NCI-H748 treated with DMSO at 0.1 percent for 48 hours (cell line): ENCODE data around the gene AKAP8L.
"Not testable (repeated sequence)": the region's sequence is repeated elsewhere in the genome, so short reads cannot be mapped to it uniquely, and the experiment has no call there.

Source experiments
- DNase-seq: peaks from one replicate; lab custom pipeline; 2025; lab: John Stamatoyannopoulos, UW

The AKAP8L gene

GRCh38 chr19:15417699-15418098 lies 1.1 kb downstream of the AKAP8L start:
- DNase-seq, result no peak

GRCh38 chr19:15412832-15413231 lies 6.0 kb downstream of the AKAP8L start:
- no peak for DNase-seq

GRCh38 chr19:15411351-15411750 lies 7.4 kb downstream of the AKAP8L start:
- not testable (repeated sequence) for DNase-seq

GRCh38 chr19:15404780-15405211 lies 14.0 kb downstream of the AKAP8L start:
- no peak for DNase-seq

GRCh38 chr19:15404097-15404779 lies 14.6 kb downstream of the AKAP8L start:
- DNase-seq, result no peak

- no peak for DNase-seq
Observed at GRCh38 chr19:15403151-15403531, 15.6 kb downstream of the AKAP8L start.

- no peak for DNase-seq
Observed at GRCh38 chr19:15402411-15403150, 16.2 kb downstream of the AKAP8L start.

GRCh38 chr19:15401397-15401710 lies 17.4 kb downstream of the AKAP8L start:
- DNase-seq, result no peak

- DNase-seq, result no peak
Observed at GRCh38 chr19:15400521-15401396, 18.0 kb downstream of the AKAP8L start.

GRCh38 chr19:15399635-15400034 lies 19.2 kb downstream of the AKAP8L start:
- DNase-seq, result no peak

- no peak for DNase-seq
Observed at GRCh38 chr19:15399234-15399515, 19.6 kb downstream of the AKAP8L start.

- DNase-seq, result no peak
Observed at GRCh38 chr19:15398501-15399233, 20.1 kb downstream of the AKAP8L start.

GRCh38 chr19:15397782-15398181 lies 21.0 kb downstream of the AKAP8L start:
- no peak for DNase-seq

GRCh38 chr19:15397236-15397635 lies 21.6 kb downstream of the AKAP8L start:
- DNase-seq, result no peak

GRCh38 chr19:15396436-15396835 lies 22.4 kb downstream of the AKAP8L start:
- no peak for DNase-seq

- DNase-seq, result not testable (repeated sequence)
Observed at GRCh38 chr19:15395251-15395650, 23.5 kb downstream of the AKAP8L start.

- no peak for DNase-seq
Observed at GRCh38 chr19:15394426-15394825, 24.4 kb downstream of the AKAP8L start.

- DNase-seq, result no peak
Observed at GRCh38 chr19:15393963-15394362, 24.8 kb downstream of the AKAP8L start.

GRCh38 chr19:15390814-15391213 lies 28.0 kb downstream of the AKAP8L start:
- DNase-seq, result no peak

- no peak for DNase-seq
Observed at GRCh38 chr19:15381864-15382263, 36.9 kb downstream of the AKAP8L start.

- DNase-seq, result no peak
Observed at GRCh38 chr19:15381429-15381828, 37.4 kb downstream of the AKAP8L start.

- DNase-seq, result no peak
Observed at GRCh38 chr19:15379999-15380647, 38.7 kb downstream of the AKAP8L start.
